GM12801 (cell line): ENCODE measurements around the gene SHMT1.

ENCODE experiments used
- CTCF ChIP-seq: IDR thresholded peaks from one replicate; pipeline ENCODE4 v1.5.1; 2011; ENCODE audit warnings: control low read depth; ENCODE audit not compliant: insufficient read length; ENCODE audit errors: extremely low read depth

The SHMT1 gene

GRCh38 chr17:18363101-18364049 is at the start of gene SHMT1:
Gene SHMT1, minus strand, starts transcription at chr17:18363550. Its CDS starts 7,569 bp downstream, at chr17:18355981.
- no peak for TF ChIP-seq CTCF

GRCh38 chr17:18382441-18383078 is 19.2 kb upstream of the SHMT1 start:
- no peak for TF ChIP-seq CTCF

- TF ChIP-seq CTCF = no peak
Measured at GRCh38 chr17:18381953-18382245, 18.5 kb upstream of the SHMT1 start.

GRCh38 chr17:18381158-18381952 is 18.0 kb upstream of the SHMT1 start:
- no peak for TF ChIP-seq CTCF

- TF ChIP-seq CTCF = no peak
Measured at GRCh38 chr17:18380471-18381157, 17.3 kb upstream of the SHMT1 start.

GRCh38 chr17:18379246-18380146 is 16.1 kb upstream of the SHMT1 start:
- TF ChIP-seq CTCF = no peak
